NCI-H1417 treated with DMSO at 0.1 percent for 48 hours (cell line): ENCODE results near the gene EPS8L1.

Experiments used
- DNase-seq: peaks from one replicate; lab custom pipeline; 2025; lab: John Stamatoyannopoulos, UW

EPS8L1 gene

DNA sequence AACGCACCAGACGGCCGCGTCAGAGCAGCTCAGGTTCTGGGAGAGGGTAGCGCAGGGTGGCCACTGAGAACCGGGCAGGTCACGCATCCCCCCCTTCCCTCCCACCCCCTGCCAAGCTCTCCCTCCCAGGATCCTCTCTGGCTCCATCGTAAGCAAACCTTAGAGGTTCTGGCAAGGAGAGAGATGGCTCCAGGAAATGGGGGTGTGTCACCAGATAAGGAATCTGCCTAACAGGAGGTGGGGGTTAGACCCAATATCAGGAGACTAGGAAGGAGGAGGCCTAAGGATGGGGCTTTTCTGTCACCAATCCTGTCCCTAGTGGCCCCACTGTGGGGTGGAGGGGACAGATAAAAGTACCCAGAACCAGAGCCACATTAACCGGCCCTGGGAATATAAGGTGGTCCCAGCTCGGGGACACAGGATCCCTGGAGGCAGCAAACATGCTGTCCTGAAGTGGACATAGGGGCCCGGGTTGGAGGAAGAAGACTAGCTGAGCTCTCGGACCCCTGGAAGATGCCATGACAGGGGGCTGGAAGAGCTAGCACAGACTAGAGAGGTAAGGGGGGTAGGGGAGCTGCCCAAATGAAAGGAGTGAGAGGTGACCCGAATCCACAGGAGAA is 39.9 kb downstream of the EPS8L1 start:
- no peak for DNase-seq

DNA sequence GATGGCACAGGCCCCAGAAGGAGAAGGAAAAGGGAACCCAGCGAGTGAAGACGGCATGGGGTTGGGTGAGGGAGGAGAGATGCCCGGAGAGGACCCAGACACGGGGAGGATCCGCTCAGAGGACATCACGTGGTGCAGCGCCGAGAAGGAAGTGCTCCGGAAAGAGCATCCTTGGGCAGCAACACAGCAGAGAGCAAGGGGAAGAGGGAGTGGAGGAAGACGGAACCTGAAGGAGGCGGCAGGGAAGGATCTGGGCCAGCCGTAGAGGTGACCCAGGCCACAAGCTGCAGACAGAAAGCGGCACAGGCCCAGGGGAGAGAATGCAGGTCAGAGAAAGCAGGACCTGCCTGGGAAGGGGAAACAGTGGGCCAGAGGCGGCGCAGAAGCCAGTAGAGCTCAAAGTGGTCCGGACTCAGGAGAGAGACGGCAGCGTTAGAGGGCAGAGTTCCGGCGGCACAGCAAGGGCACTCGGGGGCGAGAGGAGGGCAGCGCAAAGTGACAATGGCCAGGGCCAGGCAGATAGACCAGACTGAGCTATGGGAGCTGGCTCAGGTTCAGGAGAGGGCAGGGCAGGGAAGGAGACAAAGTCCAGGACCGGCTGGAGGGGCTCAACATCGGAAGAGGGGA is 40.7 kb downstream of the EPS8L1 start:
- DNase-seq = no peak

DNA sequence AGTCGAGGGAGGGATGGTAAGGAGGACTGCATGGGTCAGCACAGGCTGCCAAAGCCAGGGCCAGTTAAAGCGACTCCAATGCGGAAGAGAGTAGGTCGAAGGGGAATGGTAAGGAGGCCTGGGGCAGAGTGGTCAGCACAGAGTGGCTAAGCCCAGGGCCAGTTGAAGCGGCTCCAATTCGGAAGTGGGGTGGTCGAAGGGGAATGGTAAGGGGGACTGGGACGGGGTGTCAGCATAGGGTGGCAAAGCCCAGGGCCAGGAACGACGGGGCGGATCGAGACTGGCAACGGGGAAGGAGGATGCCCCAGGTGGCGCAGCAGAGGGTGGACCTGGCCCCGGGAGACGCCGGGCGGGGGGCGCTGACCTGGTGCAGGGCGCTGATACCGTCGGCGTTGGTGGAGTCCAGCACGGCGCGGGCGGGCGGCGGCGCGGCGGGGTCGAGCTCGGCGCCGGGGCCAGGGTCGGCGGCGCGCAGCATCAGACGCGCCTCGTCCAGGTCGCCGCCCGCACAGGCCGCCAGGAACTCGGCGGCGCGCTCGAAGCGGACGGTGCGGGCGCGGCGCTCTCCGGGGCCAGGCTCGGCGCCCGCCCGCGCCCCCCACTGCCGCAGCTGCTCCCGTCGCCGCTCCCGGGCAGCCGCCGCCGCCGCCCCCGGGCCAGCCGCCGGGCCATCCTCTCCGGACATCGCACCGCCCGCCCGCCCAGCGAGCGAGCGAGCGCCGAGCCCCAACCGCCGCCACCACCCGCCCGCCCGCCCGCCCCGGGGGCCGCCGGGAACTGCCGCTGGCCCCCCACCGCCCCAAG is 41.4 kb downstream of the EPS8L1 start, which contains the start of gene PPP1R12C:
Gene PPP1R12C (minus strand): TSS at position 779 of the 804 bp plus-strand sequence. CDS start 94 bp downstream, at position 685.
- no peak for DNase-seq

GRCh38 chr19:55117663-55118391 is 42.2 kb downstream of the EPS8L1 start:
- peak; percentile 86 for DNase-seq

DNA sequence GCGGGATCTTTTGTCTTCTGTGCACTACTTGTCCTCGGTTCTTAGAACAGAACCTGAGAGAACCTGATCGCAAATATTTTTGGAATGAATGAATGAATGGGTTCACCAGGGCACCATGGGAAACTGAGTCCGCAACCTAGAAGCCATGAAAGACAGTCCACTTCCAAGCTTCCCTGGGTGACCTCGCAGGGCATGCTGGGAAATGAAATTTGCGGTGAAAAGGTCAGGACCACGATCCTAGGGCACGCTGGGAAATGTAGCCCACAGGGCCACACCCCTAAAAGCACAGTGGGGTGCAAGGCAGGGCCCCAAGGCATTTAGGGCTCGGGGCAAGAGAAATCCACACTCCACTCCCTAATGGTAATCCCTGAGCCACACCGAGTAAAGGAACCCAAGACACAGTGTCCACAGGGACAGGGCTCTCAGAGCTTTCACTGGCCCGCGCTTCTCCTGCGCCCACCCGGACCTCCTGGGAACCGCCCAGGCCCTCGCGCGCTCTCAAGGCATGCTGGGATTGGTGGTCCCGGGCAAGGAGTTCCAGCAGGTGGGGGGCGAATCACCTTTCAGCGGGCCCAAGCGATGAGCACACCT is 42.8 kb downstream of the EPS8L1 start:
- DNase-seq = no peak

DNA sequence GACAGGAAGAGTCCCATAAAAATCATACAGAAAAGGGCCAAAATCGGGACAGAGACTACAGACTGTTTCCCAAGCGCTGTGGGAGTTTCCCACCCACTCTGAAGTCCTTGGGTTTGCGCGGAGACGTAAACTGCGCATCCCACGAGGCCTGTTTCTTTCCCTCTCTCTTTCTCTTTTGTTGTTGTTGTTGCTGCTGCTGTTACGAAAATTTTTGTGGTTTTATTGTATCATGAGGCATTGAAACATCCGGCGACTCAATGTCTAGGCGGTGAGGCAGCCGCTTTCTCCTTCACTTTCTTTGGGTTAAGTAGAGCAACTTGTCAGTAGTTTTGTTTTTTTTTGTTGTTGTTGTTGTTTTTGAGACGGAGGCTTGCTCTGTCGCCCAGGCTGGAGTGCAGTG is 43.4 kb downstream of the EPS8L1 start:
- no peak for DNase-seq

GRCh38 chr19:55131421-55131820 is 55.8 kb downstream of the EPS8L1 start:
- no peak for DNase-seq

GRCh38 chr19:55132453-55133129 is 56.9 kb downstream of the EPS8L1 start:
- DNase-seq = no peak

DNA sequence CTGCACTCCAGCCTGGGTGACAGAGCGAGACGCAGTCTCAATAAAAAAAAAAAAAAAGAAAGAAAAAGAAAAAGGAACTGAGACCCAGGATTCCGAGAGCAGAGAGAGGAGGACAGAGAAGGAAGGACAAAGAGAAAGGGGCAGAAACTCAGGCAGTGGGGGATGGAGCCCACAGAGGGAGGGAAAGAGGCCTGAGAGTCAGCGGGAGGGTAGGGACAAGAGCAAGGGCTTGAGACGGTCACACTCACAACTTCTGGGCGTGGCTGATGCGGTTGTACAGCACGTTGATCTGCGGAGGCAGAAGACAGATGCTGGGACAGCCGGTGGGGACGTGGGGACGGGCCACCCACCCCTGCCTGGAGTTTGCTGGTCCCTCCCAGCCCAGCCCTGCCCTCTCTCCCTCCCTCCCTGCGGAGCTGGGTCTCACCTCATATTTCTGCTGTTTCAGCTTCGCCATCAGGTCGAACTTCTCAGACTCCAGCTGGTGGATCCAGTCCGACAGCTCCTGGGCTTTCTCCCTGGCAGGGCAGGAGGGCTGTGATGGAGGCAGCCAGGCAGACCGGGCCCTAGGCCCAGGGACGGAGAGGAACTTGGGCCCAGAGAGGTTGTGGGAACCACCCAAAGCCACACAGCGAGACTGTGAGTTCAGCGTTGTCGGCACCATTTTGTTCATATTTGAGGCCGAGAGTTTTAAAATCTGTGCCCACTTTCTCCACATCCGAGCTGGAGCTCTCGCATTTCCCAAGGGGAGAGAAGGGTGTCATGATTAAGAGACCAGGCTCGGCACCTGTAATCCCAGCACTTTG is 58.2 kb downstream of the EPS8L1 start:
- no peak for DNase-seq

- no peak for DNase-seq
Observed at GRCh38 chr19:55134736-55135135, 59.1 kb downstream of the EPS8L1 start.

GRCh38 chr19:55136399-55137102 is 60.9 kb downstream of the EPS8L1 start:
- no peak for DNase-seq
